Measurements from ENCODE around the gene DYNC2I2. TPM values are rescaled to one million over a fixed set of nuclear protein-coding genes. Genes with fewer than 3 reads are reported as not detected.

The DYNC2I2 gene
- total and polyA plus RNA-seq, 2 experiments from 2014 or later: 48.7 to 78.3 TPM

GRCh38 chr9:128593856-128594255 lies 62.8 kb downstream of the DYNC2I2 start:
- H3K4me3 ChIP-seq: no peak overlapping the region
- ATAC-seq: no peak
- no peaks in the 10 kb centered on the region; the same call in 1 of the 2 replicates for H4K20me1 ChIP-seq (replicated peaks; ENCODE audit: insufficient read depth)
- Mint-ChIP-seq H3K27me3 (ENCODE audit: insufficient read depth, low read depth, poor library complexity) (no peaks in the 10 kb centered on the region), H3K4me3 (no peak overlapping the region), H3K27ac (no peak overlapping the region), H3K9me3 (no peaks in the 10 kb centered on the region), H3K4me1 (no peaks in the 10 kb centered on the region), H3K36me3 (ENCODE audit: low read depth) (peaks cover 81% of the 10 kb centered on the region)
- no peak for TF ChIP-seq POLR2AphosphoS5 (IDR thresholded peaks at IDR 0.05; ENCODE audit: low read depth)
- no peak for TF ChIP-seq STAT1 (IDR thresholded peaks at IDR 0.05; ENCODE audit: unreplicated experiment)
- TF ChIP-seq EZH2 (IDR thresholded peaks at IDR 0.05; ENCODE audit: low read depth, unreplicated experiment): no peak
- TF ChIP-seq CTCF (conservative IDR thresholded peaks at IDR 0.05; ENCODE audit: low read depth in 2 of 2): no peak
- TF ChIP-seq ZNF462 (CRISPR knock-in tag; IDR thresholded peaks at IDR 0.05): no peak
- no peak for TF ChIP-seq ZNF331 (CRISPR knock-in tag; IDR thresholded peaks at IDR 0.05; ENCODE audit: low read depth)
- TF ChIP-seq NANOG (IDR thresholded peaks at IDR 0.05; ENCODE audit: borderline replicate concordance): no peak
- TF ChIP-seq EZH2phosphoT487 (IDR thresholded peaks at IDR 0.05; ENCODE audit: unreplicated experiment): no peak
- TF ChIP-seq REST (IDR thresholded peaks at IDR 0.05; ENCODE audit: unreplicated experiment): no peak
- TF ChIP-seq JUNB (IDR thresholded peaks at IDR 0.05; ENCODE audit: unreplicated experiment): no peak
- no peak for TF ChIP-seq ZNF114 (CRISPR knock-in tag; IDR thresholded peaks at IDR 0.05)
- TF ChIP-seq CREB1 (CRISPR knock-in tag; IDR thresholded peaks at IDR 0.05; ENCODE audit: low read depth): no peak
- no peak for TF ChIP-seq ETS1 (IDR thresholded peaks at IDR 0.05)
- no peak overlapping the region for H3K4me2 ChIP-seq
- no peaks in the 10 kb centered on the region for H3K9me2 ChIP-seq (ENCODE audit: insufficient read depth)
- H2AFZ ChIP-seq: no peak overlapping the region
- no peaks in the 10 kb centered on the region for H3K4me1 ChIP-seq (ENCODE audit: insufficient read depth)
- DNase-seq (ENCODE audit: low spot score): no peak
- no peaks in the 10 kb centered on the region for H3K79me2 ChIP-seq (replicated peaks; ENCODE audit: insufficient read depth)
- no peaks in the 10 kb centered on the region for H3K27me3 ChIP-seq (ENCODE audit: insufficient read depth)
- H3K36me3 ChIP-seq (ENCODE audit: insufficient read depth): peaks cover 59% of the 10 kb centered on the region
- H3F3A ChIP-seq (replicated peaks; ENCODE audit: low read depth): 0 out of 2 replicates have a peak, but pooled peaks cover 4% of the 10 kb centered on the region
- no peak overlapping the region for H3K27ac ChIP-seq (ENCODE audit: low read depth)
